ENCODE measurements around the gene PLCB2. TPM values are rescaled to one million over a fixed set of nuclear protein-coding genes. Genes with fewer than 3 reads are reported as not detected.

PLCB2 gene
- total RNA-seq, 1 experiment from 2014 or later = 0.84 TPM

DNA sequence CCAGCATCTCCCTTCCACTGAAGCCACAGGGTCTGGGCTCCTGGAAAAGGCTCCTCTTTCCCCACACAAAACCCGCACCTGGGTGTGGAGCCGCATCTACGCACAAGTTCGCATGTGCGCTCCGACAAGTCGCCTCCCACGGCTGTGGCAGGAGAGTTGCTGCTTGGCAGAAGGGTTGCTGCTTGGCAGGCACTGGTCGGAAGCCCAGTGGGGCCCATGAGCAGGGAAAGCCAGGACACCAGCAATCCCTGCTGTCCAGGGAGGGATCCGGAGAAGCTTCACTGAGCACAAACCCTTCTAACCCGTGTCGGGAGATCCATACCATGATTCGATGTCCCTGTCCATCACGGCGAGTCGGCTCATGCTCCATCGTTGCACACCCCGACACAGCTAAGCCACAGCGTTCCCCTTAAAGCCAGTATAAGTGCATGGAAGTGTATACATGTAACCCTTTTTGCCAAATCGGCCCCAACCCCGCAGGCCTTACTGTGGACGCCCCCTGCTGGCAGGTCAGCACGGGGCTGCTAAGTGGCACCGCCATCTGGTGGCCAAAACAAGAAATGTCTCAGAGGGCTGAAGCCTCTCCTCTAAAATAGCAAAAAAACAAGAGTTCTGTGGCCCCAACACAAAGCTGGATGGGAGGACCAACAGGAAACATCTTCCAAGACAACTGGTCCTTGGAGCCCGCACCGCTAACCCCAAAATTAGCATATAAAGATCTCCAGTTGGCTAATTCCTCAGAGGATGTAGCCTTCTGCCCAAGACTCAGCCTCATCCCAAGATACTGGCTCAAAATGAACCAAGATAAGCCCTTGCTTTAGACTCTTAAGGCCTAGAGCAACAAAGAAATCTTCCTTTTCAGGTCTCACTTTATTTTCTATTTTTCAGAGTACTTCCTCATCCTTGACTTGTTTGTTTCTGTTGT, 33.1 kb downstream of the PLCB2 start:
- no peak overlapping the region for H3K4me3 Mint-ChIP-seq (ENCODE audit: unreplicated experiment)
- H3K4me1 Mint-ChIP-seq (ENCODE audit: insufficient read depth, unreplicated experiment) = no peaks in the 10 kb centered on the region
- no TSS peak for BruUV-seq (replicated peaks)
- intact Hi-C loops (cut with micrococcal nuclease) = loop anchor here (1.0 to 10.0 kb wide), 5 partner anchors 34 to 490 kb away; partner anchors contain the start of genes BMF and FSIP1
- no peaks in the 10 kb centered on the region for H3K9me3 Mint-ChIP-seq (ENCODE audit: unreplicated experiment)
- no peaks in the 10 kb centered on the region for H3K27me3 Mint-ChIP-seq (ENCODE audit: insufficient read depth, unreplicated experiment)
- H3K36me3 Mint-ChIP-seq (ENCODE audit: insufficient read depth, unreplicated experiment) = peaks cover 17% of the 10 kb centered on the region
- TF ChIP-seq, protein P1, sequence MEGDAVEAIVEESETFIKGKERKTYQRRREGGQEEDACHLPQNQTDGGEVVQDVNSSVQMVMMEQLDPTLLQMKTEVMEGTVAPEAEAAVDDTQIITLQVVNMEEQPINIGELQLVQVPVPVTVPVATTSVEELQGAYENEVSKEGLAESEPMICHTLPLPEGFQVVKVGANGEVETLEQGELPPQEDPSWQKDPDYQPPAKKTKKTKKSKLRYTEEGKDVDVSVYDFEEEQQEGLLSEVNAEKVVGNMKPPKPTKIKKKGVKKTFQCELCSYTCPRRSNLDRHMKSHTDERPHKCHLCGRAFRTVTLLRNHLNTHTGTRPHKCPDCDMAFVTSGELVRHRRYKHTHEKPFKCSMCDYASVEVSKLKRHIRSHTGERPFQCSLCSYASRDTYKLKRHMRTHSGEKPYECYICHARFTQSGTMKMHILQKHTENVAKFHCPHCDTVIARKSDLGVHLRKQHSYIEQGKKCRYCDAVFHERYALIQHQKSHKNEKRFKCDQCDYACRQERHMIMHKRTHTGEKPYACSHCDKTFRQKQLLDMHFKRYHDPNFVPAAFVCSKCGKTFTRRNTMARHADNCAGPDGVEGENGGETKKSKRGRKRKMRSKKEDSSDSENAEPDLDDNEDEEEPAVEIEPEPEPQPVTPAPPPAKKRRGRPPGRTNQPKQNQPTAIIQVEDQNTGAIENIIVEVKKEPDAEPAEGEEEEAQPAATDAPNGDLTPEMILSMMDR (IDR thresholded peaks at IDR 0.05; ENCODE audit: unreplicated experiment) = peak; percentile 100
- POLR2A ChIA-PET = interaction anchor here (0.7 to 1.5 kb wide), 7 partner anchors 35 to 229 kb away, joined by 3 to 17 read pairs (median 4); partner anchors contain the start of gene PAK6
- no peak overlapping the region for H3K27ac Mint-ChIP-seq (ENCODE audit: low read depth, unreplicated experiment)
- DNase-seq (ENCODE audit: unreplicated experiment) = peak; percentile 80
- CTCF ChIA-PET = interaction anchor here (0.5 to 14.7 kb wide), 65 partner anchors 8 to 844 kb away, joined by 3 to 657 read pairs (median 5); partner anchors contain the start of genes ANKRD63, CCDC9B, IVD and PAK6

DNA sequence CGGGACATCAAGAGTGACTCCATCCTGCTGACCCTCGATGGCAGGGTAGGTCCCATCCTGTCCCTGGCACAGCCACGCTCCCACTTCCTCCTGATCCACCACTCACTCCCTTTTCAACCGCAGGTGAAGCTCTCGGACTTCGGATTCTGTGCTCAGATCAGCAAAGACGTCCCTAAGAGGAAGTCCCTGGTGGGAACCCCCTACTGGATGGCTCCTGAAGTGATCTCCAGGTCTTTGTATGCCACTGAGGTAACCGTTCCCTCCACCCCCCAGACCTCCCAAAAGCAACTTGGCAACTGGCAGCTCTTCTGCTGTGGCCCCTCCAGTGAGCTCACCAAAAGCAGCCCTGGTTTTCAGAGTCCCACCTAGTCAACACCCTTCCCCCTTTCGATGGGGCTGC, 34.3 kb downstream of the PLCB2 start:
- Mint-ChIP-seq H3K4me3 (ENCODE audit: unreplicated experiment) (no peak overlapping the region), H3K27me3 (ENCODE audit: insufficient read depth, unreplicated experiment) (no peaks in the 10 kb centered on the region), H3K4me1 (ENCODE audit: insufficient read depth, unreplicated experiment) (no peaks in the 10 kb centered on the region), H3K36me3 (ENCODE audit: insufficient read depth, unreplicated experiment) (peaks cover 17% of the 10 kb centered on the region), H3K9me3 (ENCODE audit: unreplicated experiment) (no peaks in the 10 kb centered on the region), H3K27ac (ENCODE audit: low read depth, unreplicated experiment) (no peak overlapping the region)
- TF ChIP-seq, protein P1 (IDR thresholded peaks at IDR 0.05; ENCODE audit: unreplicated experiment) = no peak
- no TSS peak for BruUV-seq (replicated peaks)
- intact Hi-C loops (cut with micrococcal nuclease) = loop anchor here (10.0 kb wide), 2 partner anchors 169 to 489 kb away; partner anchors contain the start of genes BMF and FSIP1
- ChIA-PET CTCF (interaction anchor here (0.6 to 14.7 kb wide), 29 partner anchors 10 to 1738 kb away, joined by 3 to 657 read pairs (median 13); partner anchors contain the start of genes ANKRD63, CCDC9B, IVD and PAK6), POLR2A (interaction anchor here (0.5 to 2.2 kb wide), 7 partner anchors 32 to 228 kb away, joined by 3 to 7 read pairs (median 5); partner anchors contain the start of gene PAK6)
- no peak for DNase-seq (ENCODE audit: unreplicated experiment)

DNA sequence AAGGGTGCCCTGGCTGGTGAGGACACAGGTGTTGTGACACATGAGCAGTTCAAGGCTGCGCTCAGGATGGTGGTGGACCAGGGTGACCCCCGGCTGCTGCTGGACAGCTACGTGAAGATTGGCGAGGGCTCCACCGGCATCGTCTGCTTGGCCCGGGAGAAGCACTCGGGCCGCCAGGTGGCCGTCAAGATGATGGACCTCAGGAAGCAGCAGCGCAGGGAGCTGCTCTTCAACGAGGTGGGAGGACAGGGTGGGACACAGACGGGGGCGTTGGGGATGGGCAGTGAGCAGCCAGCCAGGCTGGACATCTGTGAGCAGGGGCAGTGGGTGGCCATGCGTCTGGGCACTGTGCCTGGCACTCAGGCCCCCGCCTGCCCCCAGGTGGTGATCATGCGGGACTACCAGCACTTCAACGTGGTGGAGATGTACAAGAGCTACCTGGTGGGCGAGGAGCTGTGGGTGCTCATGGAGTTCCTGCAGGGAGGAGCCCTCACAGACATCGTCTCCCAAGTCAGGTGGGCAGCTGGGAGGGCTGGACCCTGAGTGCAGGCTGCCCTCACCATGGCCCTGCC, 35.2 kb downstream of the PLCB2 start:
- H3K36me3 Mint-ChIP-seq (ENCODE audit: insufficient read depth, unreplicated experiment) = peaks cover 22% of the 10 kb centered on the region
- intact Hi-C loops (cut with micrococcal nuclease) = loop anchor here (10.0 kb wide), 2 partner anchors 168 to 488 kb away; partner anchors contain the start of genes BMF and FSIP1
- H3K4me3 Mint-ChIP-seq (ENCODE audit: unreplicated experiment) = no peak overlapping the region
- no peaks in the 10 kb centered on the region for H3K27me3 Mint-ChIP-seq (ENCODE audit: insufficient read depth, unreplicated experiment)
- BruUV-seq (replicated peaks) = no TSS peak
- CTCF ChIA-PET = interaction anchor here (0.5 to 14.7 kb wide), 16 partner anchors 11 to 232 kb away, joined by 4 to 657 read pairs (median 36); partner anchors contain the start of genes CCDC9B, PAK6, PLCB2 and SRP14
- TF ChIP-seq, protein P1 (IDR thresholded peaks at IDR 0.05; ENCODE audit: unreplicated experiment) = peak; percentile 16
- no peaks in the 10 kb centered on the region for H3K9me3 Mint-ChIP-seq (ENCODE audit: unreplicated experiment)
- DNase-seq (ENCODE audit: unreplicated experiment) = no peak
- H3K27ac Mint-ChIP-seq (ENCODE audit: low read depth, unreplicated experiment) = no peak overlapping the region
- POLR2A ChIA-PET = interaction anchor here (0.5 to 2.2 kb wide), 5 partner anchors 32 to 79 kb away, joined by 3 to 7 read pairs (median 5); no protein-coding TSS in a partner anchor
- H3K4me1 Mint-ChIP-seq (ENCODE audit: insufficient read depth, unreplicated experiment) = no peaks in the 10 kb centered on the region

Data from MCF 10A (cell line).